Spleen (tissue), 7 donors: Measurements from ENCODE around the gene DCAF8.

Experiments used
- POLR2A ChIP-seq, 3 donors: fragments of 450-650 bp; IDR thresholded peaks; one replicate each; pipeline ENCODE4 v1.5.1; 2017; ENCODE audit warnings: antibody characterized with exemption in 3 of 3, mild to moderate bottlenecking in 1 of 3
- TF ChIP-seq, protein P1 (sequence below), 11 experiments: fragments of 200-600 bp in 7 of 11; fragments of 450-650 bp in 4 of 11; sonication (generic) in 4 of 11; IDR thresholded peaks in 8 of 11; conservative IDR thresholded peaks in 3 of 11; 1 replicate in 7 of 11; 2 replicates in 4 of 11; pipeline versions ENCODE4 v1.4.0 to v1.8.0; 2016 to 2021; ENCODE audit warnings: antibody characterized with exemption in 11 of 11, inconsistent platforms in 4 of 11, mild to moderate bottlenecking in 1 of 11
- donor health status: DM: no; HTN: no; CAD: no; lungs with moderate emphysema.
- donor health status: DM: no; HTN: no; CAD: no.
- donor health status: DM: no; HTN: no; CAD: no.

DNA sequence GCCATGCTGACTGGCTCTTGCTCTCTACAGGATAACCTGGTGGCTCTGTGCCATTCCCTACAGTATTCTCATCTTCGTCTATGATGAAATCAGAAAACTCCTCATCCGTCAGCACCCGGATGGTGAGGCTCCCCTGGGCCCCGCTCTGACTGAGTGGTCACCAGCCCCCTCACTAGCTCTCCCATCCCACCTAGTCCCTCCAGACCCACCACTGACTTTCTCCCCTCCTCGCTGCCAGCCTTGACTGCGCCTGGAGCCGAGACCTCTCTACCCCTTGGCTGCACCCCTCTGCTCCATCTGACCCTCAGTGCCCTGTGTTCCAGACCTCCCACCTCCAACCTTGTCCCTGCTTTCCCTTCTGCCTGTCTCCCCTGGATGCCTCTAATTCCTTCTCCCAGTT, 76.1 kb downstream of the DCAF8 start:
- TF ChIP-seq, protein P1, sequence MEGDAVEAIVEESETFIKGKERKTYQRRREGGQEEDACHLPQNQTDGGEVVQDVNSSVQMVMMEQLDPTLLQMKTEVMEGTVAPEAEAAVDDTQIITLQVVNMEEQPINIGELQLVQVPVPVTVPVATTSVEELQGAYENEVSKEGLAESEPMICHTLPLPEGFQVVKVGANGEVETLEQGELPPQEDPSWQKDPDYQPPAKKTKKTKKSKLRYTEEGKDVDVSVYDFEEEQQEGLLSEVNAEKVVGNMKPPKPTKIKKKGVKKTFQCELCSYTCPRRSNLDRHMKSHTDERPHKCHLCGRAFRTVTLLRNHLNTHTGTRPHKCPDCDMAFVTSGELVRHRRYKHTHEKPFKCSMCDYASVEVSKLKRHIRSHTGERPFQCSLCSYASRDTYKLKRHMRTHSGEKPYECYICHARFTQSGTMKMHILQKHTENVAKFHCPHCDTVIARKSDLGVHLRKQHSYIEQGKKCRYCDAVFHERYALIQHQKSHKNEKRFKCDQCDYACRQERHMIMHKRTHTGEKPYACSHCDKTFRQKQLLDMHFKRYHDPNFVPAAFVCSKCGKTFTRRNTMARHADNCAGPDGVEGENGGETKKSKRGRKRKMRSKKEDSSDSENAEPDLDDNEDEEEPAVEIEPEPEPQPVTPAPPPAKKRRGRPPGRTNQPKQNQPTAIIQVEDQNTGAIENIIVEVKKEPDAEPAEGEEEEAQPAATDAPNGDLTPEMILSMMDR (IDR thresholded peaks at IDR 0.05 in 8 of 11, conservative IDR thresholded peaks at IDR 0.05 in 3 of 11), result no peak
- TF ChIP-seq POLR2A (IDR thresholded peaks at IDR 0.05), result no peak
